ENCODE results near the gene TDRD12.

The TDRD12 gene

GRCh38 chr19:32800191-32800590, 80.6 kb downstream of the TDRD12 start:
- intact Hi-C loops (cut with DNase I): no loop called here
- DNase-seq: no peak

- intact Hi-C loops (cut with DNase I): no loop called here
- DNase-seq: no peak
Observed at GRCh38 chr19:32800754-32801153, 81.2 kb downstream of the TDRD12 start.

- intact Hi-C loops (cut with DNase I): no loop called here
- peak in 1 of 10 donors; percentile 67 for DNase-seq
Observed at GRCh38 chr19:32802840-32803239, 83.3 kb downstream of the TDRD12 start.

- DNase-seq: peak in 1 of 10 donors; percentile 67
- intact Hi-C loops (cut with DNase I): no loop called here
Observed at GRCh38 chr19:32808236-32808635, 88.7 kb downstream of the TDRD12 start.

- intact Hi-C loops (cut with DNase I): no loop called here
- DNase-seq: peak in 1 of 10 donors; percentile 31
Observed at GRCh38 chr19:32809254-32809653, 89.7 kb downstream of the TDRD12 start.

GRCh38 chr19:32809754-32810153, 90.2 kb downstream of the TDRD12 start:
- DNase-seq: no peak
- intact Hi-C loops (cut with DNase I): no loop called here

GRCh38 chr19:32810452-32810851, 90.9 kb downstream of the TDRD12 start:
- intact Hi-C loops (cut with DNase I): no loop called here
- peak in 1 of 10 donors; percentile 16 for DNase-seq

GRCh38 chr19:32811151-32811550, 91.6 kb downstream of the TDRD12 start:
- intact Hi-C loops (cut with DNase I): no loop called here
- peak in 1 of 10 donors; percentile 16 for DNase-seq

GRCh38 chr19:32812036-32812435, 92.5 kb downstream of the TDRD12 start:
- DNase-seq: peak in 1 of 10 donors; percentile 42
- intact Hi-C loops (cut with DNase I): no loop called here

GRCh38 chr19:32812571-32812970, 93.0 kb downstream of the TDRD12 start:
- intact Hi-C loops (cut with DNase I): no loop called here
- DNase-seq: no peak

- DNase-seq: peak in 4 of 10 donors; percentile 16 to 50 (median 20)
- intact Hi-C loops (cut with DNase I): no loop called here
Observed at GRCh38 chr19:32813862-32814425, 94.4 kb downstream of the TDRD12 start.

GRCh38 chr19:32814624-32815023, 95.1 kb downstream of the TDRD12 start:
- DNase-seq: peak in 1 of 10 donors; percentile 68
- intact Hi-C loops (cut with DNase I): no loop called here

GRCh38 chr19:32816555-32817099, 97.1 kb downstream of the TDRD12 start:
- intact Hi-C loops (cut with DNase I): no loop called here
- DNase-seq: no peak

- DNase-seq: peak in 1 of 10 donors; percentile 66
- intact Hi-C loops (cut with DNase I): no loop called here
Observed at GRCh38 chr19:32817569-32818476, 98.3 kb downstream of the TDRD12 start.

- peak in 1 of 10 donors; percentile 60 for DNase-seq
- intact Hi-C loops (cut with DNase I): no loop called here
Observed at GRCh38 chr19:32818536-32818935, 99.0 kb downstream of the TDRD12 start.

GRCh38 chr19:32819419-32820400, 100.1 kb downstream of the TDRD12 start:
- peak in 1 of 10 donors; percentile 48 for DNase-seq

GRCh38 chr19:32822916-32823746, 103.6 kb downstream of the TDRD12 start:
- intact Hi-C loops (cut with DNase I): no loop called here
- DNase-seq: no peak

More at GRCh38 chr19:32819419-32820400, 100.1 kb downstream of the TDRD12 start:
- intact Hi-C loops (cut with DNase I): no loop called here

GRCh38 chr19:32823747-32824102, 104.2 kb downstream of the TDRD12 start:
- intact Hi-C loops (cut with DNase I): no loop called here
- no peak for DNase-seq

GRCh38 chr19:32824191-32824751, 104.7 kb downstream of the TDRD12 start:
- intact Hi-C loops (cut with DNase I): no loop called here
- DNase-seq: no peak

All from posterior cingulate gyrus (tissue), 11 donors.